ENCODE data around the gene SLC39A8. TPM values are rescaled to one million over a fixed set of nuclear protein-coding genes. Genes with fewer than 3 reads are reported as not detected.

The SLC39A8 gene
- total RNA-seq, 1 experiment from 2014 or later = 11.1 TPM

GRCh38 chr4:102343964-102344519, 1.2 kb downstream of the SLC39A8 start:
- peak; percentile 79 for DNase-seq (ENCODE audit: low spot score)
- in situ Hi-C loops (cut with HindIII; ENCODE audit: low sequenced_read_pairs) = no loop called here

GRCh38 chr4:102342404-102343074, 2.7 kb downstream of the SLC39A8 start:
- in situ Hi-C loops (cut with HindIII; ENCODE audit: low sequenced_read_pairs) = no loop called here
- DNase-seq (ENCODE audit: low spot score) = no peak

GRCh38 chr4:102341201-102341600, 4.1 kb downstream of the SLC39A8 start:
- no peak for DNase-seq (ENCODE audit: low spot score)
- in situ Hi-C loops (cut with HindIII; ENCODE audit: low sequenced_read_pairs) = no loop called here

GRCh38 chr4:102339018-102339417, 6.3 kb downstream of the SLC39A8 start:
- DNase-seq (ENCODE audit: low spot score) = no peak
- in situ Hi-C loops (cut with HindIII; ENCODE audit: low sequenced_read_pairs) = no loop called here

- in situ Hi-C loops (cut with HindIII; ENCODE audit: low sequenced_read_pairs) = no loop called here
Measured at GRCh38 chr4:102338405-102338804, 6.9 kb downstream of the SLC39A8 start.

GRCh38 chr4:102335616-102336015, 9.7 kb downstream of the SLC39A8 start:
- in situ Hi-C loops (cut with HindIII; ENCODE audit: low sequenced_read_pairs) = no loop called here

More at GRCh38 chr4:102338405-102338804, 6.9 kb downstream of the SLC39A8 start:
- no peak for DNase-seq (ENCODE audit: low spot score)

GRCh38 chr4:102334624-102335023, 10.7 kb downstream of the SLC39A8 start:
- no peak for DNase-seq (ENCODE audit: low spot score)
- in situ Hi-C loops (cut with HindIII; ENCODE audit: low sequenced_read_pairs) = no loop called here

More at GRCh38 chr4:102335616-102336015, 9.7 kb downstream of the SLC39A8 start:
- no peak for DNase-seq (ENCODE audit: low spot score)

- DNase-seq (ENCODE audit: low spot score) = no peak
- in situ Hi-C loops (cut with HindIII; ENCODE audit: low sequenced_read_pairs) = no loop called here
Measured at GRCh38 chr4:102333787-102334186, 11.5 kb downstream of the SLC39A8 start.

GRCh38 chr4:102328045-102328444, 17.2 kb downstream of the SLC39A8 start:
- in situ Hi-C loops (cut with HindIII; ENCODE audit: low sequenced_read_pairs) = no loop called here
- no peak for DNase-seq (ENCODE audit: low spot score)

- DNase-seq (ENCODE audit: low spot score) = no peak
- in situ Hi-C loops (cut with HindIII; ENCODE audit: low sequenced_read_pairs) = no loop called here
Measured at GRCh38 chr4:102326951-102327350, 18.3 kb downstream of the SLC39A8 start.

GRCh38 chr4:102324730-102325129, 20.6 kb downstream of the SLC39A8 start:
- in situ Hi-C loops (cut with HindIII; ENCODE audit: low sequenced_read_pairs) = no loop called here

GRCh38 chr4:102322736-102323135, 22.5 kb downstream of the SLC39A8 start:
- in situ Hi-C loops (cut with HindIII; ENCODE audit: low sequenced_read_pairs) = no loop called here
- no peak for DNase-seq (ENCODE audit: low spot score)

More at GRCh38 chr4:102324730-102325129, 20.6 kb downstream of the SLC39A8 start:
- no peak for DNase-seq (ENCODE audit: low spot score)

GRCh38 chr4:102321260-102321995, 23.9 kb downstream of the SLC39A8 start:
- no peak for DNase-seq (ENCODE audit: low spot score)
- in situ Hi-C loops (cut with HindIII; ENCODE audit: low sequenced_read_pairs) = no loop called here

- no peak for DNase-seq (ENCODE audit: low spot score)
- in situ Hi-C loops (cut with HindIII; ENCODE audit: low sequenced_read_pairs) = no loop called here
Measured at GRCh38 chr4:102319594-102319993, 25.7 kb downstream of the SLC39A8 start.

GRCh38 chr4:102318526-102318925, 26.8 kb downstream of the SLC39A8 start:
- in situ Hi-C loops (cut with HindIII; ENCODE audit: low sequenced_read_pairs) = no loop called here
- no peak for DNase-seq (ENCODE audit: low spot score)

- in situ Hi-C loops (cut with HindIII; ENCODE audit: low sequenced_read_pairs) = no loop called here
- DNase-seq (ENCODE audit: low spot score) = peak; percentile 45
Measured at GRCh38 chr4:102318105-102318504, 27.2 kb downstream of the SLC39A8 start.

- in situ Hi-C loops (cut with HindIII; ENCODE audit: low sequenced_read_pairs) = no loop called here
- no peak for DNase-seq (ENCODE audit: low spot score)
Measured at GRCh38 chr4:102317459-102317858, 27.8 kb downstream of the SLC39A8 start.

- in situ Hi-C loops (cut with HindIII; ENCODE audit: low sequenced_read_pairs) = no loop called here
Measured at GRCh38 chr4:102316585-102316984, 28.7 kb downstream of the SLC39A8 start.

GRCh38 chr4:102315532-102315931, 29.8 kb downstream of the SLC39A8 start:
- in situ Hi-C loops (cut with HindIII; ENCODE audit: low sequenced_read_pairs) = no loop called here
- DNase-seq (ENCODE audit: low spot score) = no peak

More at GRCh38 chr4:102316585-102316984, 28.7 kb downstream of the SLC39A8 start:
- no peak for DNase-seq (ENCODE audit: low spot score)

GRCh38 chr4:102312417-102312816, 32.9 kb downstream of the SLC39A8 start:
- no peak for DNase-seq (ENCODE audit: low spot score)
- in situ Hi-C loops (cut with HindIII; ENCODE audit: low sequenced_read_pairs) = no loop called here
